ENCODE measurements around the gene IGSF8. TPM values are rescaled to one million over a fixed set of nuclear protein-coding genes. Genes with fewer than 3 reads are reported as not detected.
A peak's percentile ranks its signal among the peaks of the same experiment; 100 is the strongest.

The IGSF8 gene
- total RNA-seq, 1 experiment from 2014 or later, result 101 TPM

DNA sequence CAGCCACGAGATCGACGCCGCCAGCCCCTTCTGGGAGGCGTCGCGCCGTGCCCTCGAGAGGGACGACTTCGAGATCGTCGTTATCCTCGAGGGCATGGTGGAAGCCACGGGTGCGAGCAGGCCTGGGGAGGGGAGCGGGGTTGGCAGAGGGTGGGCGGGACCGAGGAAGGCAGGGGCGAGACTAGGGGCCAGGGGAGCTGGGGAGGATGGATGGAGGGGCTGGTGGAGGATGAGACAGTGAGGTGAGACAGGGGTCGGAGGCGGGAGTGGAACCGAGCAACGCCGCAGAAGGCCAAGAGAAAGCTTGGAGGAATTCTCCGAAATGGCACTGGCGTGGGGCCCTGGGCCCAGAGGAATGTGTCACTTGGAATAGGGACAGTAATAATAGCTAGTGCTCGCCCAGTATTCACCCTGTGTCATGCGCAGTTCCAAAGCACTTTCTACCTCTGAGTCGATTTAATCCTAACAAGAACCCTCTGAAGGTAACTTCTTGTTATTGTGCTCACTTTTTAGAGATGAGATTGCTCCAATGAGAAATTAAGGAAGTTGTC lies 13.6 kb downstream of the IGSF8 start (continued):
- TF ChIP-seq, protein P1, sequence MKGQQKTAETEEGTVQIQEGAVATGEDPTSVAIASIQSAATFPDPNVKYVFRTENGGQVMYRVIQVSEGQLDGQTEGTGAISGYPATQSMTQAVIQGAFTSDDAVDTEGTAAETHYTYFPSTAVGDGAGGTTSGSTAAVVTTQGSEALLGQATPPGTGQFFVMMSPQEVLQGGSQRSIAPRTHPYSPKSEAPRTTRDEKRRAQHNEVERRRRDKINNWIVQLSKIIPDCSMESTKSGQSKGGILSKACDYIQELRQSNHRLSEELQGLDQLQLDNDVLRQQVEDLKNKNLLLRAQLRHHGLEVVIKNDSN (CRISPR knock-in tag; IDR thresholded peaks at IDR 0.05), result no peak
- TF ChIP-seq ZNF232 (CRISPR knock-in tag; IDR thresholded peaks at IDR 0.05), result no peak

DNA sequence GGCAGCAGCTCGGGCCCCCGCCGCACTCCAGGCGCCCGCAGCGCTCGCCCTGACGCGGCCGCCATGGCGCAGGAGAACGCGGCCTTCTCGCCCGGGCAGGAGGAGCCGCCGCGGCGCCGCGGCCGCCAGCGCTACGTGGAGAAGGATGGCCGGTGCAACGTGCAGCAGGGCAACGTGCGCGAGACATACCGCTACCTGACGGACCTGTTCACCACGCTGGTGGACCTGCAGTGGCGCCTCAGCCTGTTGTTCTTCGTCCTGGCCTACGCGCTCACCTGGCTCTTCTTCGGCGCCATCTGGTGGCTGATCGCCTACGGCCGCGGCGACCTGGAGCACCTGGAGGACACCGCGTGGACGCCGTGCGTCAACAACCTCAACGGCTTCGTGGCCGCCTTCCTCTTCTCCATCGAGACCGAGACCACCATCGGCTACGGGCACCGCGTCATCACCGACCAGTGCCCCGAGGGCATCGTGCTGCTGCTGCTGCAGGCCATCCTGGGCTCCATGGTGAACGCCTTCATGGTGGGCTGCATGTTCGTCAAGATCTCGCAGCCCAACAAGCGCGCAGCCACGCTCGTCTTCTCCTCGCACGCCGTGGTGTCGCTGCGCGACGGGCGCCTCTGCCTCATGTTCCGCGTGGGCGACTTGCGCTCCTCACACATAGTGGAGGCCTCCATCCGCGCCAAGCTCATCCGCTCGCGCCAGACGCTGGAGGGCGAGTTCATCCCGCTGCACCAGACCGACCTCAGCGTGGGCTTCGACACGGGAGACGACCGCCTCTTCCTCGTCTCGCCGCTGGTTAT lies 14.2 kb downstream of the IGSF8 start:
- CTCF ChIA-PET, result interaction anchor here (1.0 to 29.5 kb wide), 16 partner anchors 12 to 207 kb away, joined by 3 to 978 read pairs (median 20); partner anchors contain the start of genes ATP1A2, IGSF8, KCNJ10 and PIGM
- POLR2A ChIA-PET, result no interaction called here
- peak; percentile 77 for ATAC-seq
- Mint-ChIP-seq H3K4me1 (peaks cover 16% of the 10 kb centered on the region), H3K4me3 (peak overlapping the region; percentile 54), H3K9me3 (no peaks in the 10 kb centered on the region), H3K27ac (no peak overlapping the region; the same call in 1 of the 2 replicates), H3K36me3 (no peaks in the 10 kb centered on the region), H3K27me3 (ENCODE audit: low read depth) (peaks cover 68% of the 10 kb centered on the region)
- DNase-seq (ENCODE audit: low spot score), result peak; percentile 93
- TF ChIP-seq GRHL2 (CRISPR knock-in tag; IDR thresholded peaks at IDR 0.05; ENCODE audit: insufficient replicate concordance, severe bottlenecking), result no peak
- TF ChIP-seq NR2C2 (CRISPR knock-in tag; IDR thresholded peaks at IDR 0.05), result peak; percentile 83
- TF ChIP-seq, protein P2, sequence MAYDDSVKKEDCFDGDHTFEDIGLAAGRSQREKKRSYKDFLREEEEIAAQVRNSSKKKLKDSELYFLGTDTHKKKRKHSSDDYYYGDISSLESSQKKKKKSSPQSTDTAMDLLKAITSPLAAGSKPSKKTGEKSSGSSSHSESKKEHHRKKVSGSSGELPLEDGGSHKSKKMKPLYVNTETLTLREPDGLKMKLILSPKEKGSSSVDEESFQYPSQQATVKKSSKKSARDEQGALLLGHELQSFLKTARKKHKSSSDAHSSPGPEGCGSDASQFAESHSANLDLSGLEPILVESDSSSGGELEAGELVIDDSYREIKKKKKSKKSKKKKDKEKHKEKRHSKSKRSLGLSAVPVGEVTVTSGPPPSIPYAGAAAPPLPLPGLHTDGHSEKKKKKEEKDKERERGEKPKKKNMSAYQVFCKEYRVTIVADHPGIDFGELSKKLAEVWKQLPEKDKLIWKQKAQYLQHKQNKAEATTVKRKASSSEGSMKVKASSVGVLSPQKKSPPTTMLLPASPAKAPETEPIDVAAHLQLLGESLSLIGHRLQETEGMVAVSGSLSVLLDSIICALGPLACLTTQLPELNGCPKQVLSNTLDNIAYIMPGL (CRISPR knock-in tag; IDR thresholded peaks at IDR 0.05), result peak; percentile 95
- TF ChIP-seq NFE2L1 (CRISPR knock-in tag; IDR thresholded peaks at IDR 0.05), result peak; percentile 95
- 0 out of 2 replicates have a peak, but pooled peaks have one; percentile 24 for TF ChIP-seq RELA (CRISPR knock-in tag; IDR thresholded peaks at IDR 0.05; ENCODE audit: borderline replicate concordance)
- peak; percentile 87 for TF ChIP-seq SMAD3 (CRISPR knock-in tag; IDR thresholded peaks at IDR 0.05; ENCODE audit: borderline replicate concordance)
- TF ChIP-seq, protein P3, sequence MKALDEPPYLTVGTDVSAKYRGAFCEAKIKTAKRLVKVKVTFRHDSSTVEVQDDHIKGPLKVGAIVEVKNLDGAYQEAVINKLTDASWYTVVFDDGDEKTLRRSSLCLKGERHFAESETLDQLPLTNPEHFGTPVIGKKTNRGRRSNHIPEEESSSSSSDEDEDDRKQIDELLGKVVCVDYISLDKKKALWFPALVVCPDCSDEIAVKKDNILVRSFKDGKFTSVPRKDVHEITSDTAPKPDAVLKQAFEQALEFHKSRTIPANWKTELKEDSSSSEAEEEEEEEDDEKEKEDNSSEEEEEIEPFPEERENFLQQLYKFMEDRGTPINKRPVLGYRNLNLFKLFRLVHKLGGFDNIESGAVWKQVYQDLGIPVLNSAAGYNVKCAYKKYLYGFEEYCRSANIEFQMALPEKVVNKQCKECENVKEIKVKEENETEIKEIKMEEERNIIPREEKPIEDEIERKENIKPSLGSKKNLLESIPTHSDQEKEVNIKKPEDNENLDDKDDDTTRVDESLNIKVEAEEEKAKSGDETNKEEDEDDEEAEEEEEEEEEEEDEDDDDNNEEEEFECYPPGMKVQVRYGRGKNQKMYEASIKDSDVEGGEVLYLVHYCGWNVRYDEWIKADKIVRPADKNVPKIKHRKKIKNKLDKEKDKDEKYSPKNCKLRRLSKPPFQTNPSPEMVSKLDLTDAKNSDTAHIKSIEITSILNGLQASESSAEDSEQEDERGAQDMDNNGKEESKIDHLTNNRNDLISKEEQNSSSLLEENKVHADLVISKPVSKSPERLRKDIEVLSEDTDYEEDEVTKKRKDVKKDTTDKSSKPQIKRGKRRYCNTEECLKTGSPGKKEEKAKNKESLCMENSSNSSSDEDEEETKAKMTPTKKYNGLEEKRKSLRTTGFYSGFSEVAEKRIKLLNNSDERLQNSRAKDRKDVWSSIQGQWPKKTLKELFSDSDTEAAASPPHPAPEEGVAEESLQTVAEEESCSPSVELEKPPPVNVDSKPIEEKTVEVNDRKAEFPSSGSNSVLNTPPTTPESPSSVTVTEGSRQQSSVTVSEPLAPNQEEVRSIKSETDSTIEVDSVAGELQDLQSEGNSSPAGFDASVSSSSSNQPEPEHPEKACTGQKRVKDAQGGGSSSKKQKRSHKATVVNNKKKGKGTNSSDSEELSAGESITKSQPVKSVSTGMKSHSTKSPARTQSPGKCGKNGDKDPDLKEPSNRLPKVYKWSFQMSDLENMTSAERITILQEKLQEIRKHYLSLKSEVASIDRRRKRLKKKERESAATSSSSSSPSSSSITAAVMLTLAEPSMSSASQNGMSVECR (CRISPR knock-in tag; IDR thresholded peaks at IDR 0.05; ENCODE audit: borderline replicate concordance), result peak; percentile 96
- TF ChIP-seq TCF7 (CRISPR knock-in tag; IDR thresholded peaks at IDR 0.05; ENCODE audit: low read depth), result peak; percentile 96
- peak; percentile 95 for TF ChIP-seq ZNF138 (CRISPR knock-in tag; conservative IDR thresholded peaks at IDR 0.05)
- TF ChIP-seq, protein P4, sequence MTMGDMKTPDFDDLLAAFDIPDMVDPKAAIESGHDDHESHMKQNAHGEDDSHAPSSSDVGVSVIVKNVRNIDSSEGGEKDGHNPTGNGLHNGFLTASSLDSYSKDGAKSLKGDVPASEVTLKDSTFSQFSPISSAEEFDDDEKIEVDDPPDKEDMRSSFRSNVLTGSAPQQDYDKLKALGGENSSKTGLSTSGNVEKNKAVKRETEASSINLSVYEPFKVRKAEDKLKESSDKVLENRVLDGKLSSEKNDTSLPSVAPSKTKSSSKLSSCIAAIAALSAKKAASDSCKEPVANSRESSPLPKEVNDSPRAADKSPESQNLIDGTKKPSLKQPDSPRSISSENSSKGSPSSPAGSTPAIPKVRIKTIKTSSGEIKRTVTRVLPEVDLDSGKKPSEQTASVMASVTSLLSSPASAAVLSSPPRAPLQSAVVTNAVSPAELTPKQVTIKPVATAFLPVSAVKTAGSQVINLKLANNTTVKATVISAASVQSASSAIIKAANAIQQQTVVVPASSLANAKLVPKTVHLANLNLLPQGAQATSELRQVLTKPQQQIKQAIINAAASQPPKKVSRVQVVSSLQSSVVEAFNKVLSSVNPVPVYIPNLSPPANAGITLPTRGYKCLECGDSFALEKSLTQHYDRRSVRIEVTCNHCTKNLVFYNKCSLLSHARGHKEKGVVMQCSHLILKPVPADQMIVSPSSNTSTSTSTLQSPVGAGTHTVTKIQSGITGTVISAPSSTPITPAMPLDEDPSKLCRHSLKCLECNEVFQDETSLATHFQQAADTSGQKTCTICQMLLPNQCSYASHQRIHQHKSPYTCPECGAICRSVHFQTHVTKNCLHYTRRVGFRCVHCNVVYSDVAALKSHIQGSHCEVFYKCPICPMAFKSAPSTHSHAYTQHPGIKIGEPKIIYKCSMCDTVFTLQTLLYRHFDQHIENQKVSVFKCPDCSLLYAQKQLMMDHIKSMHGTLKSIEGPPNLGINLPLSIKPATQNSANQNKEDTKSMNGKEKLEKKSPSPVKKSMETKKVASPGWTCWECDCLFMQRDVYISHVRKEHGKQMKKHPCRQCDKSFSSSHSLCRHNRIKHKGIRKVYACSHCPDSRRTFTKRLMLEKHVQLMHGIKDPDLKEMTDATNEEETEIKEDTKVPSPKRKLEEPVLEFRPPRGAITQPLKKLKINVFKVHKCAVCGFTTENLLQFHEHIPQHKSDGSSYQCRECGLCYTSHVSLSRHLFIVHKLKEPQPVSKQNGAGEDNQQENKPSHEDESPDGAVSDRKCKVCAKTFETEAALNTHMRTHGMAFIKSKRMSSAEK (CRISPR knock-in tag; IDR thresholded peaks at IDR 0.05; ENCODE audit: borderline replicate concordance), result no peak
- 0 out of 2 replicates have a peak, but pooled peaks have one; percentile 74 for TF ChIP-seq ZNF263 (CRISPR knock-in tag; IDR thresholded peaks at IDR 0.05; ENCODE audit: low read depth)
- TF ChIP-seq, protein P5, sequence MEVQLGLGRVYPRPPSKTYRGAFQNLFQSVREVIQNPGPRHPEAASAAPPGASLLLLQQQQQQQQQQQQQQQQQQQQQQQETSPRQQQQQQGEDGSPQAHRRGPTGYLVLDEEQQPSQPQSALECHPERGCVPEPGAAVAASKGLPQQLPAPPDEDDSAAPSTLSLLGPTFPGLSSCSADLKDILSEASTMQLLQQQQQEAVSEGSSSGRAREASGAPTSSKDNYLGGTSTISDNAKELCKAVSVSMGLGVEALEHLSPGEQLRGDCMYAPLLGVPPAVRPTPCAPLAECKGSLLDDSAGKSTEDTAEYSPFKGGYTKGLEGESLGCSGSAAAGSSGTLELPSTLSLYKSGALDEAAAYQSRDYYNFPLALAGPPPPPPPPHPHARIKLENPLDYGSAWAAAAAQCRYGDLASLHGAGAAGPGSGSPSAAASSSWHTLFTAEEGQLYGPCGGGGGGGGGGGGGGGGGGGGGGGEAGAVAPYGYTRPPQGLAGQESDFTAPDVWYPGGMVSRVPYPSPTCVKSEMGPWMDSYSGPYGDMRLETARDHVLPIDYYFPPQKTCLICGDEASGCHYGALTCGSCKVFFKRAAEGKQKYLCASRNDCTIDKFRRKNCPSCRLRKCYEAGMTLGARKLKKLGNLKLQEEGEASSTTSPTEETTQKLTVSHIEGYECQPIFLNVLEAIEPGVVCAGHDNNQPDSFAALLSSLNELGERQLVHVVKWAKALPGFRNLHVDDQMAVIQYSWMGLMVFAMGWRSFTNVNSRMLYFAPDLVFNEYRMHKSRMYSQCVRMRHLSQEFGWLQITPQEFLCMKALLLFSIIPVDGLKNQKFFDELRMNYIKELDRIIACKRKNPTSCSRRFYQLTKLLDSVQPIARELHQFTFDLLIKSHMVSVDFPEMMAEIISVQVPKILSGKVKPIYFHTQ (CRISPR knock-in tag; IDR thresholded peaks at IDR 0.05), result no peak
- TF ChIP-seq ZNF121 (CRISPR knock-in tag; IDR thresholded peaks at IDR 0.05), result peak; percentile 56; the same call in 1 of the 2 replicates

Measured in WTC11 (cell line).